Raji (cell line): ENCODE results near the gene LRRC74B.

Source experiments
- POLR2A ChIP-seq: IDR thresholded peaks from 2 replicates; pipeline ENCODE4 v1.6.1; 2011; ENCODE audit warnings: low read depth, low read length, control low read depth; ENCODE audit not compliant: insufficient read depth

The LRRC74B gene

DNA sequence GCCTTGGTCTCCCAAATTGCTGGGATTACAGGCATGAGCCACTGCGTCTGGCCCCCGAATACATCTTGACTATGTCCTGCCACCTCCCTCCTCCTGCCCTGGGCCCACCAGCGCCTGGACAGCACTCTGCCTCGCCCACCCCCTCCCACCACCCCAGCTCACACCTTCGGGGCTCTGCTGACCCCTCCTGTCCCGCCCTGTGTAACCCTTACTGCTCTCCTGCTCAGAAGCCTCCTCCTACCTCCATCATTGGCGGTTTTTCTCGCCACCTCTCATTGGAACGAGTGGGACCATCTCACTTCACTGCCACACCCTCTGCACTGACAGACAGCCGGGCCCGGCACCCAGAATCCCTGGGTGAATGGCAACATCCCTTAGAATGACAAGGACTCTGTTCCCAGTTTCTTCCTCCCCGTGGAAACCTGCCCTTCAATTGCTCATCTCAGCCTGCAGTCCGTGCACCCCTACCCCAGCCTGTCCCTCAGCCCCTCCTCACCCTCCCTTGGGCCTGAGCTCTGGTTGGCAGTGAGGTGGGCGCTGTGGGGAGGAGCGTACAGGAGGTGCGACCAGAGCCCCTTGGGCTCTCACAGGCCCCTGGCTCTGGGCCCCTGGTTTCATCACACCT, 32.2 kb downstream of the LRRC74B start:
- no peak for TF ChIP-seq POLR2A

DNA sequence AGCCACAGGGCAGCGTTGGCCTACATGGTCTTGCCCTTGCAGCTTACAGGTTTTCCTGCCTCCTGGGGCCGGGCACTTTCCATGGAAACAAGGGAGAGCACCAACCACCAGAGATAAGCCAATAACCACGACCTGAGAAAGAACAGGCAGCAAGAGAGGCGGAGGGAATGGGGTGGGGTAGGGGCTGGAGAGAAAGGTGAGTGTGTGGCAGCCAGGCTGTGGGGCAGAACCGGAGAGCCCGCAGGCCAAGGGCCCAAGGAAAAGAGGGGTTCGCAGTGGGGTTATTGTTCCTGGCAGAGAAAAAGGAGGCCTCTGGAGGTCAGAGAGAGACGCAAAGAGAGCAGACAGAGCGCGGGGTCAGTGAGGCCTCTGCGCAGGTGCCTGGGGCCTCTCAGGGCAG, 33.2 kb downstream of the LRRC74B start:
- no peak for TF ChIP-seq POLR2A

DNA sequence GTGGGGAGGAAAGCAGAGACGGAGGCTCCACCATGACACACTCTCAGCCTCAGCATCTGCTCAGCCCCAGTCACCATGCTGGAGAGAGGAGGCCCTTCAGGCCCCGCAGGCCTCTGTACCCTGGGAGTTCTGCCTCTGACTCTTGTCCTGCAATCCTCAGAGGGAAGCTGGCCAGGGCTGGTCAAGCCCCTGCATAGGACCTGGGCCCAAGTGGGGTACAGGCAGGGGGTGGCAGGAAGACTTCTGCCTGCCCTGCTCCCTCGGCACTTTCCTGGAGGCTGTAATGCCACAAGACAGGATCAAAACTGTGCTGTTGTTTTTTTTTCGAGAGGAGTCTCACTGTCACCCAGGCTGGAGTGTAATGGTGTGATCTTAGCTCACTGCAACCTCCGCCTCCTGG, 33.7 kb downstream of the LRRC74B start:
- TF ChIP-seq POLR2A: no peak

DNA sequence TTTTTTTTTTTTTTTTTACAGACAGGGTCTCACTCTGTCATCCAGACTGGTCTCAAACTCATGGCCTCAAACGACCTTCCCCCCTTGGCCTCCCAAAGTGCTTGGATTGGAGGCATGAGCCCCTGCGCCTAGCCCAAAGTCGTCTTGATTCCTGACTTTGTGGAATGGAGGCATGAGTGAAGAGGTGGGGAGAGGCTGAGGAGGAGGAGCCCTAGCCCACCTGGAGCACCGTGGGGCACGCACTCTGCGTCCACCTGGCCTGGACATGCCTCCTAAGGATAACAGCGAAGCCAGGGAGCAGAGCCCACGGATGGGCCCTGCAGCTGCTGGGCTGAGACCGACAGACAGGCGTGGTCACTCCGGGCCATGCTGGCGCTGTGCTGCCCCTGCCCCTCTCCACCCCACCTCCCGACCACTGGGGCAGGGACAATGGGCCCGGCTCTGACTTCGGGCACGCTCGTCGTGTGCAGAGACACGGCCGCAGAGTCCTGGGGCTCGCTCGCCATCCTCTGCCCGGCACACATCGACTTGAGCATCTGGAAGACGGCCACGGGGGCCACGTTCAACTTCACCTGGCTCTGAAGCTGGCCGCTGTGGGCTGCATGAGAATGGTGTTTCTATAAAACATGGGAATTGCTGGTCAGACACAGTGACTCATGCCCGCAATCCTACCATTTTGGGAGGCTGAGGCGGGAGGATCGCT, 34.8 kb downstream of the LRRC74B start:
- no peak for TF ChIP-seq POLR2A

DNA sequence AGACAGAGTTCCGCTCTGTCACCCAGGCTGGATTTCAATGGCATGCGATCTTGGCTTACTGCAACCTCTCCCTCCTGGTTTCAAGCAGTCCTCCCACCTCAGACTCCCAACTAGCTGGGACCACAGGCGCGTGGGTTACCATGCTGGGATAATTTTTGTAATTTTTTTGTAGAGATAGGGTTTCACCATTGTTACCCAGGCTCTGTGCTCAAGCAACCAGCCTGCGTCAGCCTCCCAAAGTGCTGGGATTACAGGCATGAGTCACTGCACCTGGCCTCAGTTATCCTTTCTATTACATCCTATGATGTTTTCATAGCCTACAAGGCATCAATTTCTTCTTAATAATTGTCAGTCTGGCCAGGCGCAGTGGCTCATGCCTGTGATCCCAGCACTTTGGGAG, 36.5 kb downstream of the LRRC74B start:
- TF ChIP-seq POLR2A: no peak

DNA sequence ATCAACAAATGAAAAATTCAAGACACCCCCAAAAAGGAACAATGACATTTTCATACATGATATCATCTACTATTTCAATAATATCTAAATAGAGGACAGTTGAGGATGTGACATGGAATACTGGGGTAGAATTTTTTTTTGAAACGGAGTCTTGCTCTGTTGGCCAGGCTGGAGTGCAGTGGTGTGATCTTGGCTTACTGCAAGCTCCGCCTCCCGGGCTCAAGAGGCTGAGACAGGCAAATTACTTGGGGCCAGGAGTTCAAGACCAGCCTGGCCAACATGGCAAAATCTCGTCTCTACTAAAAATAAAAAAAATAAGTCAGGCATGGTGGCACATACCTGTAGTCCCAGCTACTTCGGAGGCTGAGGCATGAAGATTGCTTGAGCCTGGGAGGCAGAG, 41.4 kb downstream of the LRRC74B start:
- no peak for TF ChIP-seq POLR2A

DNA sequence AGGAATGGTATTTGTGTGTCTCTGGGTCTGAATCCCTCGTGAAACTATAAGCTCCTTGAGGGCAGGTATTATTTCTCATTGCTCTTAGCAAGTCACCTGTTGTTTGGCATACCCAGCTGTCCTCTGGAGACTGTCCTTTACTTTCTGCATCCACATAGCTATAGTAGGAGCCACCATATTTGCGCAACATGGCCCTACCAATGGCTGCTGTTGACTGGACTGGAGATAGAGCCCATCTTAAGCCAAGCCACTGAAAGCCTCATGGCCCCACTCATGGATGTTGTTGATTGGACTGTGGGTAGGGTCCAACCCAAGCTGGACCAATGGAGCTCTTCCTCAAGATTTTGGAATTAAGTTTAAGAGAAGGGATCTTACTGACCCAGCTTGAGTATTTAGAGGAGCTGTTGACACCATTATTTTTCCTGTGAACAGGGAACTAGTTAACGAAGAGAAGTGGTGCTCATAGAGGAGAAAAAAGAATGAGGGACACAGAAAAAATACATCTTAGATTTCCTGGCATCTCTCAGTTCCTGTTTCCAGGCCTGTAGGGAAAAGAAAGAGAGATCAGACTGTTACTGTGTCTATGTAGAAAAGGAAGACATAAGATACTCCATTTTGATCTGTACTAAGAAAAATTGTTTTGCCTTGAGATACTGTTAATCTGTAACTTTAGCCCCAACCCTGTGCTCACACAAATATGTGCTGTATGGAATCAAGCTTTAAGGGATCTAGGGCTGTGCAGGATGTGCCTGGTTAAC, 47.2 kb downstream of the LRRC74B start:
- no peak for TF ChIP-seq POLR2A

DNA sequence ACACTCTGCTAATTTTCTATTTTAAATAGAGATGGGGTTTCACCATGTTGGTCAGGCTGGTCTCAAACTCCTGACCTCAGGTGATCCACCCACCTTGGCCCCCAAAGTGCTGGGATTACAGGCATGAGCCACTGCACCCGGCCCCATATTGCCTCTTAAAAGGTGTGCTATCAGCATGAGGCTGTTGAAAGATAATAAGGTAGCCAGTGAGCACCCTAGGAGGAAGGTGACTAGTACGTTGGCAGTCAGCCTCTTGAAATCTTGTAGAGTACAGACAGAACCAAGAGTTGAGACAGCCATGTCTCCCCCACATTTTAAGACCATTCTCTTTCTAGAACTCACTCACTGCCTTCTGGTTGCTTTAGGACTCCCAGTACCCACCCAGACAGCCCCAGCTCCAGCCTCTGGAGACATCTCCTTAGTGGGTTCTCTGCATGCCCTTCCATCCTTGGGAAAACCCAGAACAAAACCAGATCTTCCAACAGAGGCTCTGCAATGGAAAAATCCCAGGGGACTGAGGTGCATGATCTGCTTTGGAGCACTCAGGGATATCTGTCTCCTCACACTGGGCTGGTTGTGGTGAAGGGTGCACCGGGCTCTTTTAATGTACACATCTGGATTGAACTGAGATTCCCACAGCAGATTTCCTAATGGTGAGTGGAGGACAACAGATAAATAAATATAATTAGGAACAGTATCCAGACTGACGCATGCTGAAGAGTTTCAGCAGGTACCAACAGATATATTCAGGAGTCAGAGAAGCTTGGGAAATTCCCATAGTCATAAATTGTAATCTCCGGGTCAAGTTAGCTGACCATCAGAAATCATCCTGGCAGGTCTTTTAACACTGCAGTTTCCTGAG, 49.4 kb downstream of the LRRC74B start:
- TF ChIP-seq POLR2A: no peak

DNA sequence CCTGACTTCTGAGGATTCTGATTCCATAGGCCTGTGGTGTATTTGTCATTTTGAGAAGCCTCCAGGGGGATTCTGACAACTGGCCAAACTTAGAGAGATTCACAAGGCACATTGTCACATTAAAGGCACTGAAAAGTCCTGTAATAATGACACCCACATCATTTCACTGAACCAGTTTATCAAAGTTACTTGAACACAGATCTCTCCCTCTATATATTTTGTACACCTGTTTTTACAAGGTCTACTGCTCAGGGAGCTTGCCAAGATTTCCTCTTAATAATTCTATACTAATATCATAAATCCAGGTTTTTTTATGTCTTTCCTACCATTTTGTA, 50.0 kb downstream of the LRRC74B start:
- TF ChIP-seq POLR2A: no peak

DNA sequence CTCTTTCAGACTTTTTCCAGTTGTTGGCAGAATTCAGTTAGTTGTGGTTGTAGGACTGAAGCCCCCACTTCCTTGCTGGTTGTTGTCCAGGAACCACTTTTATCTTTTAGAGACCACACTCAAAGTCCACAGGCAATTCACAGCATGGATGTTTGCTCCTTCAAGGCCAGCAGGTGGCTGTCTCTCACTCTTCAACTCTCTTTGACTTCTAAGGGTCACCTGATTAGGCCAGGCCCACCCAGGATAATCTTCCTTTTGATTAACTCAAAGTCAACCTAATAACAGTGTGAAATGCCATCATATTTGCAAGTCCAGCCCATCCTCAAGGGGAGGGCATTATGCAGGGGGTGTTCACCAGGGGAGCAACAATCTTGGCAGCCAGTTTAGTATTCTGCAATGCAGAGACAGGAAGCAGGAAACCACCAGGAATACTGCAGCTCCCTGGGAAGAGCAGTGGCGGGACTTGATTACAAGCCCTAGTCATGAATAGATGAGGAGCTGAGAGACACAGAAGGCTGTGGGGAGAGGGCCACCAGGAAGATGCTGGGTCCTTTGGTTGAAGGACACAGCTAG, 52.4 kb downstream of the LRRC74B start:
- no peak for TF ChIP-seq POLR2A

DNA sequence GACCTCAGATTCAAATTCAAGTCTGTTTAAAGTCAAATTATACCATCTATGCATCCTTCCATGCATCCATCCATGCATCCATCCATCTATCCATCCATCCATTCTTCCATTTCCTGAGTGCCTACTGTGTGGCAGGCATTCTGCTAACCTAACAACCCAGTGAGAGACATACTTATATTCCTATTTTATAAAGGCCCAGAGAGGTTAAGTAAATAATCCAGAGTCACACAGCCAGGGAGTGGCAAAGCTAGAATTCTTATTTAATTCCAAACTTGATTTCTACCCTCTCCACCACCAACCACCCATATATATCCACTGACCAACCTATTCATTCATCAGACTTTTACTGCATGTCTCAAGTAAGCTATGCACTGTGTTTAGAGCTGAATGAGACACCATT, 53.8 kb downstream of the LRRC74B start:
- no peak for TF ChIP-seq POLR2A

DNA sequence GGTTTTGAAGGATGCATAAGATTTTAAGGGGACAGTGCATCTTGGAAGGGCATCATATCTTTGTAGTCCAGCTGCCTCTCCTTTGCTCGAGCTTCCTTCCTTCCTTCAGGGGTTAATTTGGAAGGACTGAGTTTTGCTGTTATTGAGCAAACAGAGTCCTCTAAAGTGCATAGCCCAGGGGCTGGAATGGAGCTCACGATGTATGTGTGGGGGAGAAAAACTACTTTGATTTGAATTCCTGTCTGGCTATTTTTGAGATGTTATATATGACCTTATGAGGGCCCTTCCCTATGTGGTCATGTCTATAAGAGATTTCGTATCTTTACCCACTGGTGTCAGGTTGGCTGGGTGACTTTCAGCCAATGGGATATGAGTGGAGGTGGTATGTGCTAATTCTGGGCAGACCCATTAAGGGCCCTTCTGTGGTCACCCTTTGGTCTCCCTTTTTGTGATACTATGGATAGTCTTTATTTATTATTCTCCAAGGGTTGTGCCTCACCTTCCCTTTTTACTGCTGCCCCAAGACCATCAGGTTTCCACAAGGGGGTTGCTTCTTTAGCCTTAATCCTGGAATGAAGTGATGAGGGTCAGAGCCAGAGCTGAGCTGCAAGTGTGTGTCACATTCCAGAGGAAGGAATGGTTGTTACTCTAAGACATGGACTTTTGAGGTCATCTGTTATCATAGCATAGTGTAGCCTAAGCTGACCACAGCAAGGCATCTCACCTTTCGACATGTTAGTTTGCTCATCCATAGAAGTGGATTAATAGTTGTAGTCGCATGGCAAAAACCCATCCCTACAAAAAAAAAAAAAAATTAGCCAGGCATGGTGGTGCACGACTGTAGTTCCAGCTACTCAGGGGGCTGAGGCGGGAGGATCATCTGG, 54.6 kb downstream of the LRRC74B start:
- TF ChIP-seq POLR2A: no peak

DNA sequence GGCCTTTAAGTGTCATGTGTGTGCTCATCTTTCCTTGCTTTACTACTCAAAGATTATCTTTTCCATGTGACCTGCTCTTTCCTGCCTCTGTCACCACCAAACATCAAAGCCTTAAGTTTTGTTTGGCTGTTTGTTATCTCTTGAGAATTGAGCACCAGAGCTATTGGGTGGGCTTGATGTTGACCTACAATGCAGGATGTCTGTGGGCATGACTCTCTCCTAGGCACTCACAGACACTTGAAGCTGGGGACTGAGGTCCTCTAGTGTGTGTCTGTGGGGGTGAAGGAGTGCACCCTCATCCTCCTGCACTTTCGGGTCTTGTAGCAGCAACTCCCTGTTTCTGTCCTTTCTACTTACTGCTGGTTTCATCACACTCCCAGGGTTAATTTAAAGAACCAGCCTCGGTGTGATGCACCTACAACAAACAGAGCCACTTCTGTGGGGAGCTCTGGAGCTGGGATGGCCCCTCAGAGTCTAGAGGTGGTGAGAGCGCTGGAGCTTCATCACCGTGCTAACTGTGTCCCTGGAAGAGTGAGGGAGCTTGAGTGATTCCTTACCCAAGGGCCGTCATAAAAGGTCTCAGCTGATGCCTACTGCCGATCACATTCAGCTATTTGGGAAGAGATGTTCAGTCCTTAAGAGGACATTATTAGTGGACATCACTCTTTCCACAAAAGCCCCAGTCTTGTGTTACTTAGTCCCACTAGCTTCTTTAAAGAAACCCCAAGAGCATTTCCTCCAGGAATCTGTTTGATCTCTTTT, 56.3 kb downstream of the LRRC74B start:
- TF ChIP-seq POLR2A: no peak
